Stimulated activated CD4-positive, alpha-beta T cell treated with anti-CD3 and anti-CD28 coated beads, Interleukin-15, amount 100 ng/mL, for 24 hours (primary cell): ENCODE measurements around the gene TNFRSF25.
A peak's percentile ranks its signal among the peaks of the same experiment; 100 is the strongest.
"Not testable (repeated sequence)": the region's sequence is repeated elsewhere in the genome, so short reads cannot be mapped to it uniquely, and the experiment has no call there.

Experiments
- DNase-seq: peaks from one replicate; pipeline ENCODE4 v3.0.0-alpha.2; 2020

TNFRSF25 gene

GRCh38 chr1:6467744-6468688 lies 2.0 kb upstream of the TNFRSF25 start:
- DNase-seq, result no peak

- no peak for DNase-seq
These were observed 1.3 kb upstream of the TNFRSF25 start for GRCh38 chr1:6467224-6467623.

GRCh38 chr1:6466751-6467150 lies 778 bp upstream of the TNFRSF25 start:
- DNase-seq, result no peak

- peak; percentile 70 for DNase-seq
These were observed 440 bp downstream of the TNFRSF25 start for GRCh38 chr1:6465461-6466005.

- no peak for DNase-seq
These were observed 1.1 kb downstream of the TNFRSF25 start for GRCh38 chr1:6464915-6465314.

- peak; percentile 74 for DNase-seq
These were observed 1.5 kb downstream of the TNFRSF25 start for GRCh38 chr1:6464514-6464836.

- DNase-seq, result no peak
These were observed 2.9 kb downstream of the TNFRSF25 start for GRCh38 chr1:6463120-6463412.

GRCh38 chr1:6462412-6463119 lies 3.4 kb downstream of the TNFRSF25 start:
- no peak for DNase-seq

- DNase-seq, result no peak
These were observed 4.2 kb downstream of the TNFRSF25 start for GRCh38 chr1:6461538-6462411.

- no peak for DNase-seq
These were observed 4.9 kb downstream of the TNFRSF25 start for GRCh38 chr1:6461051-6461530.

- DNase-seq, result peak; percentile 87
These were observed 5.5 kb downstream of the TNFRSF25 start for GRCh38 chr1:6460301-6461050.

- DNase-seq, result peak; percentile 58
These were observed 6.1 kb downstream of the TNFRSF25 start for GRCh38 chr1:6459850-6460265.

GRCh38 chr1:6456800-6457466 lies 9.0 kb downstream of the TNFRSF25 start:
- DNase-seq, result no peak

- DNase-seq, result not testable (repeated sequence)
These were observed 10.0 kb downstream of the TNFRSF25 start for GRCh38 chr1:6455752-6456520.

- peak; percentile 43 for DNase-seq
These were observed 10.9 kb downstream of the TNFRSF25 start for GRCh38 chr1:6454856-6455751.

GRCh38 chr1:6453895-6454855 lies 11.8 kb downstream of the TNFRSF25 start:
- not testable (repeated sequence) for DNase-seq

- no peak for DNase-seq
These were observed 15.0 kb downstream of the TNFRSF25 start for GRCh38 chr1:6450943-6451373.

GRCh38 chr1:6450486-6450885 lies 15.5 kb downstream of the TNFRSF25 start:
- not testable (repeated sequence) for DNase-seq
